H1 (cell line): ENCODE data around the gene ICAM5. TPM values are rescaled to one million over a fixed set of nuclear protein-coding genes. Genes with fewer than 3 reads are reported as not detected.

Experiments
- CTCF ChIA-PET: fragments of 300-600 bp; sonication (Branson Sonifier 250); formaldehyde crosslinking; loops from one replicate; lab custom pipeline; 2021; ENCODE audit not compliant: partially characterized antibody; lab: Charles Lee
- POLR2A ChIA-PET: fragments of 300-600 bp; sonication (Branson Sonifier 250); formaldehyde crosslinking; loops from one replicate; lab custom pipeline; 2021; ENCODE audit warnings: inconsistent platforms; ENCODE audit not compliant: partially characterized antibody; lab: Charles Lee
- DNase-seq, 2 experiments: peaks; one replicate each; pipeline versions ENCODE4 v3.0.0 to v3.0.0-alpha.2; 2010 to 2022; ENCODE audit warnings: low spot score in 2 of 2, low read depth in 1 of 2, mixed read lengths in 1 of 2
- FAIRE-seq: peaks from 2 replicates; lab custom pipeline; 2011; peaks lifted over from hg19 to GRCh38; lab: Jason Lieb, UNC
- H2AFZ ChIP-seq: 2 replicates; pipeline ENCODE4 v1.8.1; 2012; ENCODE audit warnings: low read length, inconsistent platforms
- H2AK5ac ChIP-seq: 2 replicates; pipeline ENCODE4 v1.6.1; 2013; ENCODE audit warnings: low read depth, low read length
- H2BK120ac ChIP-seq: replicated peaks from 2 replicates; pipeline ENCODE3; 2013; ENCODE audit warnings: low read depth, low read length, inconsistent platforms
- H2BK12ac ChIP-seq: 2 replicates; pipeline ENCODE4 v1.6.1; 2013; ENCODE audit warnings: low read depth, low read length
- H2BK15ac ChIP-seq: 2 replicates; pipeline ENCODE4 v1.6.1; 2013; ENCODE audit warnings: low read length
- H2BK20ac ChIP-seq: 2 replicates; pipeline ENCODE4 v1.6.1; 2013; ENCODE audit warnings: low read length
- H2BK5ac ChIP-seq: 2 replicates; pipeline ENCODE4 v1.6.1; 2013; ENCODE audit warnings: low read depth, low read length
- H3K14ac ChIP-seq: 2 replicates; pipeline ENCODE4 v1.6.1; 2013; ENCODE audit warnings: inconsistent platforms; ENCODE audit not compliant: insufficient read length
- H3K18ac ChIP-seq: 2 replicates; pipeline ENCODE4 v1.6.1; 2013; ENCODE audit warnings: low read length; ENCODE audit errors: extremely low read depth
- H3K23ac ChIP-seq: 2 replicates; pipeline ENCODE4 v1.6.1; 2013; ENCODE audit warnings: inconsistent platforms; ENCODE audit not compliant: insufficient read length
- H3K23me2 ChIP-seq: 2 replicates; pipeline ENCODE4 v1.6.1; 2013; ENCODE audit warnings: low read depth, low read length
- H3K27ac ChIP-seq: 2 replicates; pipeline ENCODE4 v1.6.1; 2011; ENCODE audit warnings: low read depth, low read length, inconsistent platforms
- H3K27me3 ChIP-seq, 4 experiments: replicated peaks in 1 of 4; 1 replicate in 1 of 4; 2 replicates in 3 of 4; pipeline versions ENCODE4 v1.6.1 to v1.8.1; 2011 to 2013; ENCODE audit warnings: low read length in 3 of 4, mild to moderate bottlenecking in 3 of 4, inconsistent platforms in 2 of 4, mixed read lengths in 2 of 4, moderate library complexity in 1 of 4; ENCODE audit not compliant: control insufficient read depth in 3 of 4, insufficient read depth in 3 of 4; ENCODE audit errors: extremely low read depth in 1 of 4
- H3K36me3 ChIP-seq, 4 experiments: 2 replicates each; pipeline versions ENCODE4 v1.6.1 to v1.8.1; 2011 to 2013; ENCODE audit warnings: mild to moderate bottlenecking in 4 of 4, low read length in 3 of 4, moderate library complexity in 2 of 4, control low read depth in 1 of 4, inconsistent platforms in 1 of 4; ENCODE audit not compliant: insufficient read depth in 4 of 4, control insufficient read depth in 2 of 4
- H3K4ac ChIP-seq: replicated peaks from 2 replicates; pipeline ENCODE3; 2013; ENCODE audit warnings: low read length, low read depth, mixed read lengths, inconsistent platforms; ENCODE audit not compliant: insufficient read length
- H3K4me1 ChIP-seq, 4 experiments: replicated peaks in 1 of 4; 1 replicate in 1 of 4; 2 replicates in 3 of 4; pipeline versions ENCODE4 v1.6.1 to v1.8.1; 2011 to 2013; ENCODE audit warnings: low read length in 3 of 4, inconsistent platforms in 2 of 4, mixed read lengths in 1 of 4; ENCODE audit not compliant: insufficient read depth in 4 of 4, control insufficient read depth in 3 of 4
- H3K4me2 ChIP-seq, 2 experiments: 2 replicates each; pipeline versions ENCODE4 v1.6.1 to v1.8.1; 2011 to 2013; ENCODE audit warnings: low read depth in 2 of 2, low read length in 2 of 2, control low read depth in 1 of 2, inconsistent platforms in 1 of 2, mild to moderate bottlenecking in 1 of 2; ENCODE audit not compliant: insufficient read depth in 1 of 2
- H3K4me3 ChIP-seq, 4 experiments: fragments of 200-600, 300-600 bp in 1 of 4; sonication (generic), shearing (Covaris generic), sonication (Bioruptor Twin) in 1 of 4; 2 replicates each; pipeline versions ENCODE4 v1.5.1 to v1.8.1; 2011 to 2016; ENCODE audit warnings: low read length in 4 of 4, low read depth in 3 of 4, control low read depth in 2 of 4, inconsistent platforms in 2 of 4, mild to moderate bottlenecking in 2 of 4, mixed read lengths in 1 of 4, moderate library complexity in 1 of 4; ENCODE audit not compliant: insufficient read depth in 2 of 4; ENCODE audit errors: extremely low read depth in 1 of 4
- H3K56ac ChIP-seq: replicated peaks from 2 replicates; pipeline ENCODE3; 2013; ENCODE audit warnings: low read depth, mild to moderate bottlenecking, mixed read lengths, low read length, inconsistent platforms; ENCODE audit not compliant: insufficient read length
- H3K79me1 ChIP-seq: 2 replicates; pipeline ENCODE4 v1.6.1; 2013; ENCODE audit warnings: low read depth, low read length, control low read depth
- H3K79me2 ChIP-seq, 2 experiments: 2 replicates each; pipeline versions ENCODE4 v1.6.1 to v1.8.1; 2012 to 2013; ENCODE audit warnings: low read length in 2 of 2, mild to moderate bottlenecking in 2 of 2, inconsistent platforms in 1 of 2; ENCODE audit not compliant: insufficient read depth in 2 of 2, control insufficient read depth in 1 of 2
- H3K9ac ChIP-seq, 4 experiments: replicated peaks in 1 of 4; 1 replicate in 1 of 4; 2 replicates in 3 of 4; pipeline versions ENCODE4 v1.6.1 to v1.8.1; 2011 to 2013; ENCODE audit warnings: low read depth in 3 of 4, low read length in 3 of 4, control low read depth in 2 of 4, mild to moderate bottlenecking in 2 of 4, moderate library complexity in 2 of 4, inconsistent platforms in 1 of 4; ENCODE audit errors: extremely low read depth in 1 of 4
- H3K9me3 ChIP-seq, 2 experiments: 2 replicates each; pipeline versions ENCODE4 v1.6.1 to v1.8.1; 2012 to 2013; ENCODE audit warnings: mild to moderate bottlenecking in 2 of 2, moderate library complexity in 2 of 2, control low read depth in 1 of 2, inconsistent platforms in 1 of 2, low read depth in 1 of 2, low read length in 1 of 2, mixed read lengths in 1 of 2; ENCODE audit not compliant: insufficient read depth in 2 of 2
- H4K20me1 ChIP-seq, 2 experiments: replicated peaks in 1 of 2; 2 replicates each; pipeline versions ENCODE3 to v1.8.1; 2011 to 2013; ENCODE audit warnings: inconsistent platforms in 2 of 2, low read length in 2 of 2, mild to moderate bottlenecking in 1 of 2; ENCODE audit not compliant: insufficient read depth in 2 of 2, control insufficient read depth in 1 of 2
- H4K5ac ChIP-seq: 2 replicates; pipeline ENCODE4 v1.6.1; 2013; ENCODE audit warnings: low read length, low read depth, mixed read lengths, inconsistent platforms; ENCODE audit not compliant: insufficient read length
- H4K8ac ChIP-seq: 2 replicates; pipeline ENCODE4 v1.8.0; 2013; ENCODE audit warnings: mild to moderate bottlenecking, moderate library complexity, low read length, inconsistent platforms; ENCODE audit not compliant: insufficient read depth; ENCODE audit errors: extremely low read depth
- H4K91ac ChIP-seq: replicated peaks from 2 replicates; pipeline ENCODE3; 2013; ENCODE audit warnings: low read length, mixed read lengths, inconsistent platforms; ENCODE audit not compliant: insufficient read length
- BACH1 ChIP-seq: IDR thresholded peaks from 2 replicates; pipeline ENCODE4 v1.6.1; 2012; ENCODE audit warnings: low read length, improper control_type of control experiment
- CHD1 ChIP-seq: IDR thresholded peaks from 2 replicates; pipeline ENCODE4 v1.6.1; 2012; ENCODE audit warnings: low read depth, low read length, improper control_type of control experiment
- CTBP2 ChIP-seq: IDR thresholded peaks from 2 replicates; pipeline ENCODE4 v1.7.0; 2011; ENCODE audit warnings: borderline replicate concordance, mild to moderate bottlenecking, moderate library complexity, mixed read lengths, low read length; ENCODE audit not compliant: insufficient read depth, insufficient read length
- FOSL1 ChIP-seq: IDR thresholded peaks from 2 replicates; pipeline ENCODE4 v1.6.1; 2011; ENCODE audit warnings: mild to moderate bottlenecking, low read depth, low read length, moderate library complexity; ENCODE audit not compliant: insufficient read depth
- GABPA ChIP-seq: IDR thresholded peaks from 2 replicates; pipeline ENCODE4 v1.6.1; 2011; ENCODE audit warnings: mild to moderate bottlenecking, low read length, moderate library complexity, borderline replicate concordance; ENCODE audit not compliant: insufficient read depth
- JUND ChIP-seq: IDR thresholded peaks from 2 replicates; pipeline ENCODE4 v1.6.1; 2011; ENCODE audit warnings: mild to moderate bottlenecking, improper control_type of control experiment, low read length
- SAP30 ChIP-seq: fragments of 300-600 bp; sonication (generic); IDR thresholded peaks from 2 replicates; pipeline ENCODE4 v1.7.1; 2012; ENCODE audit warnings: low read length, moderate library complexity, mild to moderate bottlenecking, inconsistent platforms; ENCODE audit not compliant: insufficient read depth, insufficient replicate concordance
- SIRT6 ChIP-seq: IDR thresholded peaks from one replicate; pipeline ENCODE4 v1.7.1; 2012; ENCODE audit warnings: low read length, inconsistent platforms
- WGBS, 2 experiments: shearing (Covaris generic) in 1 of 2; methylation state at CpG; one replicate each; pipeline versions ENCODE4 v1.1.6 to v1.1.7; 2013 to 2015; ENCODE audit warnings: low lambda C conversion rate in 2 of 2, mixed read lengths in 2 of 2, inconsistent platforms in 1 of 2, low coverage in 1 of 2, missing lambda C conversion rate in 1 of 2; ENCODE audit not compliant: insufficient replicate concordance in 2 of 2, insufficient coverage in 1 of 2, insufficient read length in 1 of 2; ENCODE audit errors: extremely low coverage in 1 of 2, missing lambda C conversion rate in 1 of 2; 5-methylcytosine and 5-hydroxymethylcytosine counted together
- polyA plus RNA-seq, 7 experiments: library from polyadenylated mRNA; depleted of rRNA in 3 of 7; stranded (reverse) in 5 of 7; unstranded in 2 of 7; fragments of >200 nt in 5 of 7; fragments of 200-250 nt in 2 of 7; gene quantifications; 1 replicate in 5 of 7; 2 replicates in 1 of 7; 4 replicates in 1 of 7; pipeline versions ENCODE4 v1.2.1 to v1.2.3, GENCODE V29; 2011 to 2013; ENCODE audit warnings: missing spikeins in 2 of 7, mixed read lengths in 2 of 7
- total RNA-seq: library from RNA; stranded (reverse); fragmentation: NEBNext Ultra II Directional; extraction: Animal tissue kit (Norgen Biotek cat#: 25700); gene quantifications from 2 replicates; pipeline ENCODE4 v1.2.1, GENCODE V29; 2021
- TF ChIP-seq, protein P1 (sequence below): IDR thresholded peaks from 2 replicates; pipeline ENCODE4 v1.6.1; 2011; ENCODE audit warnings: low read length, improper control_type of control experiment

ICAM5 gene
- total and polyA plus RNA-seq, 2 of the 8 experiments (the other 6 are each of a cell fraction or from before 2014, with no cell fraction given), result 3.9 to 4.8 TPM

DNA sequence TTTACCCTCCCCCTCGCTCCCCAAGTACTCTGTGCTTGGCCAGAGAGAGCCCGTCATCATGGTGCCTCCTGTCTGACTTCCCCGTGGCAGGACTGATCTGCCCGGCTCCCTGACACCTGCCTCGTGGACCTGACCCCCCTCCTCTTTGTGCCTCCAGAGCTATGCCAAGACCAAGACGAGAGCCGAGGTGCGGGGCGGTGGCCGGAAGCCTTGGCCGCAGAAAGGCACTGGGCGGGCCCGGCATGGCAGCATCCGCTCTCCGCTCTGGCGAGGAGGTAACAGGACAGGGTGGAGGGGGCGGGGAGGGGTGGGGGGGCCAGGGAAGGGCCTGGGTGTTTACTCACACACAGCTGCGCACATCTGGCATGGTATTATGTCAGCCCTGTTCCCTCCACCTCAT, 33.2 kb upstream of the ICAM5 start:
- H3K18ac ChIP-seq, result no peak overlapping the region
- peaks cover 0 to 6% (median 1%) of the 10 kb centered on the region in 4 experiments; a peak in 3 of 7 replicates for H3K4me1 ChIP-seq
- no peak overlapping the region for H3K9ac ChIP-seq
- H2BK15ac ChIP-seq, result no peak overlapping the region
- H3K4me3 ChIP-seq, result no peak overlapping the region
- no peak overlapping the region for H3K4me2 ChIP-seq
- no peak overlapping the region for H3K14ac ChIP-seq
- H2AFZ ChIP-seq, result no peak overlapping the region
- no peak for FAIRE-seq
- no peak overlapping the region for H2BK120ac ChIP-seq
- 91% methylated on average over 15 of the region's 18 CpGs; no CpG with 5 or more reads in 1 of the 2 experiments for WGBS, 2 experiments
- H3K9me3 ChIP-seq, result no peaks in the 10 kb centered on the region
- peaks cover 4 to 26% (median 15%) of the 10 kb centered on the region in 4 experiments; a peak in 5 of 8 replicates for H3K36me3 ChIP-seq
- no peak for TF ChIP-seq SIRT6
- TF ChIP-seq BACH1, result no peak
- TF ChIP-seq SAP30, result no peak
- no peak for TF ChIP-seq GABPA
- TF ChIP-seq CTBP2, result no peak
- no peak for TF ChIP-seq FOSL1
- TF ChIP-seq JUND, result no peak
- TF ChIP-seq, protein P1, sequence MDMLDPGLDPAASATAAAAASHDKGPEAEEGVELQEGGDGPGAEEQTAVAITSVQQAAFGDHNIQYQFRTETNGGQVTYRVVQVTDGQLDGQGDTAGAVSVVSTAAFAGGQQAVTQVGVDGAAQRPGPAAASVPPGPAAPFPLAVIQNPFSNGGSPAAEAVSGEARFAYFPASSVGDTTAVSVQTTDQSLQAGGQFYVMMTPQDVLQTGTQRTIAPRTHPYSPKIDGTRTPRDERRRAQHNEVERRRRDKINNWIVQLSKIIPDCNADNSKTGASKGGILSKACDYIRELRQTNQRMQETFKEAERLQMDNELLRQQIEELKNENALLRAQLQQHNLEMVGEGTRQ, result no peak
- no peak for TF ChIP-seq CHD1
- H3K27ac ChIP-seq, result no peak overlapping the region
- no peaks in the 10 kb centered on the region for H3K27me3 ChIP-seq
- H2BK5ac ChIP-seq, result no peak overlapping the region
- no peak overlapping the region for H2BK20ac ChIP-seq
- H4K5ac ChIP-seq, result no peak overlapping the region
- DNase-seq, result no peak
- ChIA-PET CTCF (interaction anchor here (0.5 to 5.4 kb wide), 6 partner anchors 10 to 134 kb away, joined by 3 to 68 read pairs (median 4); no protein-coding TSS in a partner anchor), POLR2A (interaction anchor here (0.5 to 2.6 kb wide), 6 partner anchors 29 to 1751 kb away, joined by 3 to 10 read pairs (median 3); partner anchors contain the start of genes DNMT1 and ICAM5)
- no peak overlapping the region for H4K8ac ChIP-seq
- H3K23me2 ChIP-seq, result peaks cover 5% of the 10 kb centered on the region
- H3K56ac ChIP-seq, result no peak overlapping the region
- no peak overlapping the region for H4K91ac ChIP-seq
- no peak overlapping the region for H3K4ac ChIP-seq
- no peak overlapping the region for H2AK5ac ChIP-seq
- peaks cover 0 to 10% of the 10 kb centered on the region in 2 experiments for H4K20me1 ChIP-seq
- H3K79me1 ChIP-seq, result peaks cover 5% of the 10 kb centered on the region; the same call in 1 of the 2 replicates
- no peak overlapping the region for H2BK12ac ChIP-seq
- H3K79me2 ChIP-seq, result peaks cover 0 to 9% of the 10 kb centered on the region in 2 experiments; a peak in 2 of 4 replicates
- no peak overlapping the region for H3K23ac ChIP-seq
